ENCODE results near the gene POTEI.
"Not testable (repeated sequence)": the region's sequence is repeated elsewhere in the genome, so short reads cannot be mapped to it uniquely, and the experiment has no call there.

POTEI gene

DNA sequence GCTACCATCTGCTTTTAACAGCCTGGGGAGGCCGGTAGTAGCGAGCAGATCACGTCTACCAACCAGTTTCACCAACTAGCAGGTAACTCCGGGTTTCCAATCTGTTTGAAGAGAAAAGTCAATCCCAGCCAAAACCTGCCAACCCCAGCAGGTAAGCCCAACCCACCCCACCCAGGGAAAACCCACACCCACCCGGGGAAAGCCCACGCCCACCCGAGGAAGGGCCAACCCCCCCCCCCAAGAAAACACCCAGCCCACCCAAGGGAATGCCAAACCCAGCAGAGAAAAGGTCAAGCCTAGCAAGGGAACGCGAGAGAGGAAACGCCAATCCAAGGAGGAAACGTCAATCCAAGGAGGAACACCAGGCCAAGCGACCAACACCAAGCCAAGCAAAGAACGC, at the start of gene POTEI:
POTEI (minus strand) TSS at position 101 of the 400 bp plus-strand sequence; CDS start at position 8, 93 bp downstream.
- not testable (repeated sequence) for DNase-seq

DNA sequence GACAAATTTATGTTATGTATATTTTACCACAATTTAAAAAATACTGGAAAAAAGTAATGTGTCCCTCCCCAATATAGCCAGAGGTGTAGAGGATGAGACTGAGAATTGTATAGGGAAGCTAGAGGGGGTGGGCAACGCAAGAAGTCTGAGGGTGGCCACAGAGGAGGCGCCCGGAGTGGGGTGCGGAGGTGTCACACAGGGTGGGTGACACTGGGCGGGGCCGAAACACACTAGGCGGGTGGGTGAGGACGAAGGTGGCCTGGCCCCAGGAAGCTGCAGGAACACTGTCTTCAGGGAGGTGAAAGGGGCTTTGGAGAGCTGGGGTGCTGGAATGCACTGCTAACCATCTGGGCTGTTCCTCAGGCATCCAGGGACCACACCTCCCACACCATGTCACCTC, 47.3 kb upstream of the POTEI start:
- not testable (repeated sequence) for DNase-seq

DNA sequence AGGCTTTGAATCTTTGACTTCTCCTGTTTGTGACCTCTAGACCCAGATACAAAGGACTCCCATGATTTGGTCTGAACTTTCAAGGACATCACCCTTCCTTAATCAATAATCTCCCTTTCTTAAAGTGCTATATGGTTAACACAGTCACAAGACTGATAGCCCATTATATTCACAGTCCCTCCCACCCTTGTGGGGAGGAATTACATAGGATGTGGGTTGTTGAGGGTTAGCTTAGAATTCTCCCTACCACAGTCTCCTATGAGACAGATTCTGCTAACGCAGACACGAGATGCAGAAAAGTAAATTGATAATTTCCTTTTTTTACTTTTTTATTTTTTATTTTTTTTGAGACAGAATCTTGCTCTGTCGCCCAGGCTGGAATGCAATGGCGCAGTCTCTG, 45.0 kb upstream of the POTEI start:
- DNase-seq: not testable (repeated sequence)

DNA sequence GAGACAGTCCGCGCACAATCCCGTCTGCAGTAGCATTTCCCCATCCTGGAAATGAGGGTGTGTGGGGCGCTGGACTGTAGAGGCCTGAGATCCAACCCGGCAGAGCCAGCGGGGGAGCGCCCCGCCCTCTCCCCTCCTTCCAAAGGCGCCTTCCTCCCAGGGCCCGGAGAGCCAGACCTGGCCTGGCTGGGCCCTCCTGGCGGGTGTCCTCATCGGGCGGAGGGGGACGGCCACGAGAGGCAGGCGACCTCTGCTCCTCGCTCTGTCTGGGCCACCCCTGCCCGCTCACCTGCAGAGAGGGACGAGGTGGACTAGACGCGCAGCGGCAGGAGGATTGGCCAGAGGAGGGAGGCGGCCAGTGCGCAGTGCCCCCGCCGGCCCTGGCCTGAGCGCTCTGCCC, 40.3 kb upstream of the POTEI start:
- DNase-seq: not testable (repeated sequence)

DNA sequence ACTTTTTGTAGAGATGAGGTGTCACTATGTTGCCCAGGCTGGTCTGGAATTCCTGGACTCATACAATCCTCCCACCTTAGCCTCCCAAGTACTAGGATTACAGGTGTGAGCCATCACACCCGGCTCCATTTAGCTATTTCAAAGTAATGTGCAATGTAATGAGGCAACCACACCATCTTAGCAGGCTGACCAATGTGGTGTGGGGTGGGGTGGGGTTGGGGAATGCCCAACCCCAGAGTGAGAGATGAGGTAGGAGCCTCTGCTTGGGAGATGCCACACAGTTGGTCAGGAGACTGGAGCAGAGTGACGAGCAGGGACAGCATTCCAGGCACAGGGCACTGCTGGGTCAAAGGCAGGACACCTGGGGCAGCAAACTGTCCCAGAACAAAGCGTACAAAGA, 39.3 kb upstream of the POTEI start:
- not testable (repeated sequence) for DNase-seq

DNA sequence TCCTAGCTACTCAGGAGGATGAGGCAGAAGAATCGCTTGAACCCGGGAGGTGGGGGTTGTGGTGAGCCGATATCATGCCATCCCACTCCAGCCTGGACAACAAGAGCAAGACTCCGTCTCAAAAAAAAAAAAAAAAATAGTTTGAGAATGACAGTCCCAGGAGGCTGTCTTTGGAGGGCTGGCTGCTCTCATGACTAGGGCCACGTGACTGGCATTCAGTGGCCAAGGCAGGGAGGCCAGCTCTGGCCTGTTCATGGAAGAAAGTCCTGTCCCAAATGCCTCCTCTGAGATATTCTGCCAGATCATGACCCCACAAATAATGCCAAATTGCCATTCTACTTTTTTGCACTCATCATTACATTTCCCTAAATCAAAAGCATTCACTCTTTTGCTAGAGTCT, 35.9 kb upstream of the POTEI start:
- DNase-seq: not testable (repeated sequence)

DNA sequence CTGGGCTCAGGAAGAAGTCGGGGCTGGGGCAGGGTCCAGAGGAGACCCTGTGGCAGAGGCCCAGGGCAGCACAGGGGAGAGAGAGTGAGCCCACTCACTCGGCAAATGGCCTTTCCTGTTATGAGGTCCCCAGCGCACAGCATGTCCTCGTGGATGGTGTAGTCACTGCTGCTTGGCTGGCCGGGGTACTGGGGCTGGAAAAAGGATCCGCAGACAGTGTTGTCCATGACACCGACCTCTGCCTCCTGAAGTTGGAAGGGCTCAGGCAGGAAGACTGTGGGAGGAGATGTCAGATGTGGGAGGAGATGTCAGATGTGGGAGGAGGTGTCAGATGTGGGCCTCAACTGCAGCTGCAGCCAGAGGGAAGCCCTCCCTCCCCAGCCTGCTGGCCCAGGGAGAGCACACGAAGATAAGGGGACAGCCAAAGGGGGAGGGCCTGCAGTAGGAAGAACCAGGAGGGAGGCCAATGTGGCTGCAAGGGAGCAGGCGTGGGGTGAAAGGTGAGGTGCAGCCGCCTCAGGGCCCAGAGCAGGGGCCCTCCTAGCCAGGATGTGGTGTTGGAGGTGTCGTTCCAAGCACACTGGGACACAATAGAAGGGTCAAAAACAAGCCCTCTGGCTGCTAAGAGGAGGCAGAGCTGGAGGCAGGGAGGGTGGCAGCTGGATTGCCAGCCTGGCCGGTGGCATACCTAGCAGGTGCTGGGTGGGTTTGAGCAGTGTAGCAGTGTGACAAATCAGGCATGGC, 34.8 kb upstream of the POTEI start:
- not testable (repeated sequence) for DNase-seq

DNA sequence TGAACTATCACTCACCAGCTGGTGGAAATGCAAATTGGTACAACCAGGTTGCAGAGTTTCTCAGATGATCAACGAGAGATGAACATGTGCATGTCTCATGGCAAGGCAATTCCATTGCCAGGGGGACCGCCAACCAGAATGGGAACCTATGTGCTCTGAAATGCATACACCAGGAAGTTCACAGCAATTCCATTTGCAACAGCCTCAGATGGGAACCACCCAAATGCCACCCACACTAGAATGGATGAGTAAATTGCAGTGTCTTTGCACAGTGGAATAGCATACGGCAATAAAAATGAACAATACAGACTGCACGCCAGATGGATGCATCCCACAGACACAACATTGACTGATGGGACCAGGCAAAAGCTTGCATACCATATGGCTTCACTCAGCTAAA, 33.7 kb upstream of the POTEI start:
- not testable (repeated sequence) for DNase-seq

DNA sequence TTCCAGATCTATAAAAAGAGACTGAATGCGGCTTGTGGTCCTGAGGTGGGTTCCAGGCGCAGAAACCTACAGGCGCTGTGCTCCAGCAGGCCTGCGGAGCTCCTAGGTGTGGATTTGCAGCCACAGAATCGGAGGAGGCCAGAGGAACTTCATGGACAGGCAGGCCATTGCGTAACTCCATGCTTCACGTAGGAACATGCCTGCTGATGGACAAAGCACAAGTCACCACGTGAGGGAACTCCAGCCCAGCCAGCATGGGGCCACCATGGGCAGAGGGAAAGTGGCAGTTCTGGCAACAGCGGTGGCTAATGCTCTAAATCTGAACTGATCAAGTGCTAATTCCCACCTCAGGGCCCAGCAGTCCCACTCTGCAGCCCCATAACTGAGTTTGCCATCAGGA, 29.1 kb upstream of the POTEI start:
- DNase-seq: not testable (repeated sequence)

DNA sequence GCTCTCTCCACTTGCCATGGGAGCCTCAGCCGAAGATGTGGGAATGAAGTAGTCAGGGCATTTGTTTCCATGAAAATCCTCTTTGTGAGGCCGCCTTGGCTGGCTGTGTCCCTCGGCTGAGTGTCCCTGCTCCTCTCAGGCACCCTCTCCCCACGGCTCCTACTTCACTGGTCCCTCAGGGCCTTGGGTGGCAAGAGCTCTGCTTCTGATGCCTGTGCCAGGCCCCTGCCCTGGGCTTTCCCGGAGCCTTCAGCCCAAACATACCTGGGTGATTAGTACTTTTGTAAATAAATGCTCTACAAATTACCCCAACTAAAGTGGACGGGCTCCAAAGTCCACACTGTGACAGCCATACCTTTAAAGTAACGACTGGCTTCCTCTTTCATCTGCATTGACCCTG, 27.5 kb upstream of the POTEI start:
- DNase-seq: not testable (repeated sequence)

DNA sequence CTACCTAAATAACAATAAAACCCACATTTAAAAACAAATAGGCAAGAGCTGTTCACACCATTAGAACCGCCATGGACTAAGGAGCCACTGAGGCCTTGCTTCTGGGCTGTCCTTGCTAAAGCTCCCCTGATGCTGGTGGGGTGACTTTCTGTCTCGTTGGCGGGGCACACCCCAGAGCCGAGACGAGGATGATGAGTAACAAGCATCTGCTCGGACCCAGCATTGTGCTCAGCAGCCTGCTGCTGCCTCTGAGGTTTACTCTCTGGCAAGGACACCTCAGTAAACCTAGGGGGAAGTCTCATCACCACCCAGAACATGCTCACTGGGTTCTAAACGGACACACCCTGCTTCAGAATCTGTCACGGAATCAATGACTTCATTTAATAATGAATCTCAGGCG, 22.5 kb upstream of the POTEI start:
- not testable (repeated sequence) for DNase-seq

DNA sequence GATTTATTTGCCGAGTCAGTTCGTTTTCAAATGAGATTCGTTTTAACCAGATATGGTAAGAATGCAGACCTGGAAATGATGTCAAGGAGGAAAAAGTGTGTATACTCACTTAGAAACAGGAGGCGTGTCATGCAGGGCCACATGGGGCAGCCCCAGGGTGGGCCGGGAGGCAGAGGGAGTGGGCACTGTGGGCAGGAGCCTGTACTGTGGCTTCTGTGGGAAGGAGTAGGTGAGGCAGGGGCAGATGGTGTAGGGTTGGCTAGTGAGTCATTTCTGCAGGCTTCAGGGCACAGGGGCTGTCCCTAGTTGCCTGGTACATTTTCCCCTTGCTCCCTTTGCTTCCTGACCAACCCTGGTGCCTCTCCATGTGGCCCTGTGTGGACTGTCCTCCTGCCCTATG, 22.1 kb upstream of the POTEI start:
- DNase-seq: not testable (repeated sequence)

DNA sequence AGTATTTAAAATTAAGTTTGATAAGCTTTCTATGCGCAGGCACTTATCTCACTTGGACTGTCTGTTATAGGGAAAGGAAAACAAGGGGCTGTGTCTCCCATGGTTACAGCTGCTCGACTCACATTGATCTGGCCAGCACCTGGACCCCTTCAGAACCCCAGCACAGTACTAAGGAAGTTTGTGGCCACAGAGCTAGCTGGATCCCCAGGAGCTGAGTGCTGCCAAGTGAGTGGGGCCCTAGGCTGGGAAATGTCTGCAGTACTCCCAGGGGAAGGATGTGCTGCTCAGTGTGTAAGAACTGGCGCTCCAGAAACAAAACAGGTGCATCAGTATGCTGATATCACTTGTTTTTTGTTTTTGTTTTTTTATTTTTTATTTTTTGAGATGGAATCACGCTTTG, 21.1 kb upstream of the POTEI start:
- DNase-seq: not testable (repeated sequence)

DNA sequence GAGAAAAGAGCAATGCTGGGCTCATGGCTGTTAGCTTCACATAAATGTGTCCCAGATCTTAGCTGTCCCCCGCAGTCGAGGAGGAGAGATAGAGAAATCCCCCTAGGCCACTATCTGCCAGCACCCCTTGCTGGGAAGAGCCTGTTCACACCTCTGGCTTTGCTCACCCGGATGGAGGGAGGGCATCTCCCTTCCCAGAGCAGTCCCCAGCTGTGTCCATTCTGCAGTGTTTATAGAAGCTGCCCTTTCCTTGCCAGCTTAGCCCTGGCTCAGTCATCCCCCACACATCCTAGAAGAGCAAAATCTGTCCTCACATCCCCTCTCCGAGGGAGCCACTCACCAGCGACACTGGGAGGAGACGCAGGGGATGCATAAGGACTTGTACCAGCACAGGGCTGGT, 20.4 kb upstream of the POTEI start:
- not testable (repeated sequence) for DNase-seq

DNA sequence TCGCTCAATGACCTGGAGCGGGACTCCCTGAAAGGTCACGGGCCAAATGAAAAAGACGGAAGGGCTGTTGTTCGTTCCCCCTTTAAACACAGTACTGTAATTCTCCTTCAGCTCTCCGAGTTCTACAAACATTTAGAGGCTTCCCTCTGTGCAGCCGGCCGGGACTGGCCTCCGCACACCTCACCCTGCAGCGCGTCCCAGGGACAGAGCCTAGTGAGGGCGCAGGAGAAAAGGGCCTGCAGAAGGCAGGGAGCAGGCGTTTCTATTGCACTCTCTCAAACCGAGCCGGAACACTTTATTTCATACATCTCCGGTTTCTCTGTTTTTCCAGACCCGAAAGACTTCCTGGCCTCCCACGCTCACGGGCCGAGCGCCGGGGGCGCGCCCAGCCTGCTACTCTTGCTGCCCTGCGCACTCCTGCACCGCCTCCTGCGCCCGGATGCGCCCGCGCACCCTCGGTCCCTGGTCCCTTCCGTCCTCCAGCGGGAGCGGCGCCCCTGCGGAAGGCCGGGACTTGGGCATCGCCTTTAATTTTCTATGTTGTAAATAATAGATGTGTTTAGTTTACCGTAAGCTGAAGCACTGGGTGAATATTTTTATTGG, 18.3 kb upstream of the POTEI start:
- DNase-seq: not testable (repeated sequence)

DNA sequence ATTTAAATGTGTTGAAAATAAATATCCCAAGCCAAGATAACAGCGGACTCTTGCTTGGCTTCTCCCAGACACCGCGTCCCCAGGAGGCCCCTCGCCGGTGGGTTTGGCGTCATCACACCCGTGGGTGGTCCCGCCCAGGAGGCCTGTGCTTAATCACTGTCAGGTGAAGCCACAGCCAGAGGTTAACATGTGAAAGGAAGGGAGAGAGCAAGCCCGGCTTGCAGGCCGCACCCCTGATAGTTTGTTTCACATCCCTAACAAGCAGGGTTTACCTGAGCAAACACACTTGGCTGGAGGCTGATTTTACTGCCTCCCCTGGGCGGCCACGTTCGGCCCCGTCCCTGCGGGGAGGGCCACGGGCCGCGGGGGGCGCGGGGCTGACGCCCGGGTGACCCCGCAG, 13.3 kb upstream of the POTEI start:
- not testable (repeated sequence) for DNase-seq

DNA sequence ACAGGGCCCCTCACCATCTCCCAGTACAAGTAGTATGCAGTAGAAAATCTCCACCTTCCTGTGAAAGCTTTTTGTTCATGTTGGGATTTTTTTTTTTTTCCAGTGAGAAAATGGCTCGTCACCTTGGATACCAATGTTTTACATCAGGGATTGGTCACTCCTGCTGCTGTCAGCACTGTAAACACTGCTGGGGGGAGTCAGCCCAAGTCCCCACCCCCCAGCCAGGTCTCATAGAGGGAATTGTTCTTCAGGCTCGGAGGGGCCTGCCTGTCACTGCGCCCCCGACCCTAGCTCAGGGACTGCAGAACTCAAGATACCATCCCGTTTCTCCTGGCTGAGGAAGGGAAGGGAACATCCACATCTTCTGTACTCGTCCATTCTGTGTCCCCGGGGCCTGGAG, 11.9 kb upstream of the POTEI start, which contains the start of gene CFC1B:
CFC1B (plus strand) TSS at position 231 of the 400 bp plus-strand sequence. CDS start 263 bp downstream, outside the sequence.
- not testable (repeated sequence) for DNase-seq

DNA sequence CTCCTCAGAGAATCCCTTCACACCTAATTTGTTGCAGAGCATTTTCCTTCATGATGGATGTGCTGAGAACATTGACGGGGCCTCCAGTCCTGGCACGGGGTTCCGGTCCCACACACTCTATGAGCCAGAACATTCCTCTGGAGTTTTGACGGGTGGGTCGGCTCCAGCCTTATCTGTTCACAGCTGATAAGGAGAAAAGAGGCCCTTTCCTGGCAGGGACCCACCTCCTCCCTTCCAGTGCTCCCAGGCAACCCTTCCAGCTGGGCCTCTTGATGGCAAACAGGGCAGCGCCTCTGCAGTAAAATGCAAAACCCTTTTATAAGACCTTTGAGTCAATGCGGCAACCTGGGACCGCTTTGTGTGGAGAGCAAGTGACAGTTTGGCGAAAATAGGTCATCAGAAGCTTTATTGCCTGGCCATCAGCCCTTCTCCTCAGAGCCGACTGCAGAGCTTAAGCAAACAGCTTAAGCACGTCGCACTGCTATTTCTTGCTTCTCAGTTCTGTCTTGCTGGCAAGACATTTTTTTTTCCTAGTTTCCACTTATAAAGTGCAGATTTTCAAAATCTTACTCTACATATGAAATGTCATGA, 9.5 kb upstream of the POTEI start:
- not testable (repeated sequence) for DNase-seq

DNA sequence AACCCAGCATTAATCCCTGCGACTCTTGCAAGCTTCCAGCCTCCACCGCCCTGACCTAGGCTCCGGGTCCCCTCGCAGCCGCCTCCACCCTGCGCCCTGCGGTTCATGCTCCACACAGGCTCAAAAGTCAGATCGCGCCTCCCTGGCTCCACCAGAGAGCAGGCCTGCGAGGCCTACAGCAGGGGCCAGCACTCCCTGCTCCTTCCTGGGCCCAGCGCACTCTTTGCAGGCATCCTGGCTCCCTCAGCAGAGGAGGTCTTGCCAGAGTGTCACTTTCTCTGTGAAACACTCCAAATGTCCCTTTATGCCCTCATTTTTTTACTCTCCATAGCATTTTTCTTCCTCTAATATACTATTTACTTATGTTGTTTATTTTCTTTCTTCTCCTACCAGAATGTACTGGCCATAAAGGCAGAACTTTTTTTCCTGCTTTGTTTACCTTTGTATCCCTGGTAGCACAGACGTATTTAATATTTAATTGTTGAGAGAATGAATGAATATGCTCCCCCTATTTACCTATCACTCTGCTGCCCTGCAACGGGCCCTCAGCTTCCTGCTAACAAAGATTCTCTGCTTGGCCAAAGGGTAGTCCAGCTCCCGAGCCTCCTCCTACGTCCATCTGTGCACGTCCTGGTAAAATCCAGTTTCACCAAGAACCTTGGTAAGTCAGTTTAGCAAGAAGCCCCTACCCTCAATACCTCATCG, 2.8 kb upstream of the POTEI start:
- not testable (repeated sequence) for DNase-seq

DNA sequence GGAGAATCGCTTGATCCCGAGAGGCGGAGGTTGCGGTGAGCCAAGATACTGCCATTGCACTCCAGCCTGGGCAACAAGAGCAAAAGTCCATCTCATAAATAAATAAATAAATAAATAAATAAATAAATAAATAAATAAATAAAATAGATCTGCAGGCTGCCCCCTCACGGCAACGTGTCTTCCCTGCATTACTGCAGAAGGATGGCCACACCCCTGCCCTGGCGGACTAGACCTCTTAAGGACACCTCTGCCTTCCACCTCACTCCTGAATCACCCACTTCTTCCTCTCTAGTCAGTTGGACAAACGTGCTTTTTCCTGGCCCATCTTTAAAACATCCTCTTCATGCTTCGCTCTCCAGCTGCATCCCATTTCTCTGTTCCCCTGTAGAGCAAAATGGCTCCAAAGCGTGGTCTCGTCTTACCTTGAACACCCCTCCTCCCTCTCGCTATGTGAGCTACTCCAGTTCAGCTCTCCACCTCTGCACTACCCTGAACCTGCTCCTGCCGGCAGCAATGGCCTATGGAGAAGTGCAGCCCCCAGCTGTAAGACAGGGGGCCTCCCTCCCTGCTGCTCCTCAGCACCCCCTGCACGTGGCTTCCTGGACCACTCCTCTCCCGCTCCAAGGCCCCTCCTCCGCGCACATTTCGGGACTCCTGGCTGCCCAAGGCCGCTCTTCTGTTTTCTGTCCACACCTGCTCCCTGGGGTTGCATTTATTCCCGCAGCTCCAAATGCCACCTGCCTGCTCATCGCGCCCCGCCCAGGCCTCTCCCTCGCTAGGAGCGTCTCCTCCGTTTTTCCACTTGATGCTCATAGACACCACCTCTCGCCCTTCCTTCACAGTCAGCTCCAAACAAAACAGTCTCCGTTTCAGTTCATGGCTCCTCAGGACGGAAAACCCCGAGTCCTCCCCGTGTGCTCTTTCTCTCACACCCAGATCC, 1.9 kb upstream of the POTEI start:
- not testable (repeated sequence) for DNase-seq

DNA sequence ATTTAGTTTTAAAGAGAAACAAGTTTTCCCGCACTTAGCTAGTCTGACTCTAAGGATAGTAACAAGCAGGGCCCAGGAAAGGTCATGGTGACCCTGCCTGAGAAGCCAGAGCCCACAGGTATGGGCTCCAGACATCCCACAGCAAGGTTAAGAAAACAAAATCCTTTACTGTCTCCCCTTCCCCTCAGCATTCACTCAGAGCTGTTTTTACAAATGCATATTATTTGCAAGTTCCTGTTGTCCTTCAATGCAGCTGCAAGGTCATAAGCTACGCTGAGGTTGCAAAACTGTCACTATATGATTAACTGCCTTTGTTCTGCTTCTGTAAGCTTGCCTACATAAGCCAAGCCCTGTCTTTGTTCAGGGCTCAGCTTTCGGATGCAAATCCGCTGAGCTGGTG, 18.1 kb downstream of the POTEI start:
- DNase-seq: not testable (repeated sequence)

DNA sequence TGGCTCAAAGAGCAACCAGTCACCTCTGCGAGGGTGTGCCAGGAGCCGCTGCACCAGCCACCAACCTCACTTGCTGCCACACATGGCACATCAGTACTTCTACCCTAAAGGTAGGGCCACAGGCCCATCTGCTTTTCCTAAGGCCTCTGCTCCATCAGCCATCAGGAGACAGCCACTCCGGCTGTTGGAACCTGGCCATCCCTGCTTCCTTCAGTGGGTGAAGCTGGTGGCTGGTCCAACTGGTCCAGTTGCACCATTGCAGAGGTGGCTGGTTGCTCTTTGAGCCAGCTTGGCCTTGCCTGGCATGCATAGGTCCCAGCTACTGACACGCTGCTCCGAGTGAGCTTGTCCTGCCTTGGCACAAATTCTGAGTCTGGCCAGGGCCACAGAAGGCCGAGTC, 53.7 kb downstream of the POTEI start:
- DNase-seq: not testable (repeated sequence)
